RKO (cell line): ENCODE data around the gene ABHD8.
A peak's percentile ranks its signal among the peaks of the same experiment; 100 is the strongest.

Experiments used
- DNase-seq: peaks from one replicate; pipeline ENCODE4 v3.0.0-alpha.2; 2016; ENCODE audit warnings: low spot score

The ABHD8 gene, protein sequence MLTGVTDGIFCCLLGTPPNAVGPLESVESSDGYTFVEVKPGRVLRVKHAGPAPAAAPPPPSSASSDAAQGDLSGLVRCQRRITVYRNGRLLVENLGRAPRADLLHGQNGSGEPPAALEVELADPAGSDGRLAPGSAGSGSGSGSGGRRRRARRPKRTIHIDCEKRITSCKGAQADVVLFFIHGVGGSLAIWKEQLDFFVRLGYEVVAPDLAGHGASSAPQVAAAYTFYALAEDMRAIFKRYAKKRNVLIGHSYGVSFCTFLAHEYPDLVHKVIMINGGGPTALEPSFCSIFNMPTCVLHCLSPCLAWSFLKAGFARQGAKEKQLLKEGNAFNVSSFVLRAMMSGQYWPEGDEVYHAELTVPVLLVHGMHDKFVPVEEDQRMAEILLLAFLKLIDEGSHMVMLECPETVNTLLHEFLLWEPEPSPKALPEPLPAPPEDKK

DNA sequence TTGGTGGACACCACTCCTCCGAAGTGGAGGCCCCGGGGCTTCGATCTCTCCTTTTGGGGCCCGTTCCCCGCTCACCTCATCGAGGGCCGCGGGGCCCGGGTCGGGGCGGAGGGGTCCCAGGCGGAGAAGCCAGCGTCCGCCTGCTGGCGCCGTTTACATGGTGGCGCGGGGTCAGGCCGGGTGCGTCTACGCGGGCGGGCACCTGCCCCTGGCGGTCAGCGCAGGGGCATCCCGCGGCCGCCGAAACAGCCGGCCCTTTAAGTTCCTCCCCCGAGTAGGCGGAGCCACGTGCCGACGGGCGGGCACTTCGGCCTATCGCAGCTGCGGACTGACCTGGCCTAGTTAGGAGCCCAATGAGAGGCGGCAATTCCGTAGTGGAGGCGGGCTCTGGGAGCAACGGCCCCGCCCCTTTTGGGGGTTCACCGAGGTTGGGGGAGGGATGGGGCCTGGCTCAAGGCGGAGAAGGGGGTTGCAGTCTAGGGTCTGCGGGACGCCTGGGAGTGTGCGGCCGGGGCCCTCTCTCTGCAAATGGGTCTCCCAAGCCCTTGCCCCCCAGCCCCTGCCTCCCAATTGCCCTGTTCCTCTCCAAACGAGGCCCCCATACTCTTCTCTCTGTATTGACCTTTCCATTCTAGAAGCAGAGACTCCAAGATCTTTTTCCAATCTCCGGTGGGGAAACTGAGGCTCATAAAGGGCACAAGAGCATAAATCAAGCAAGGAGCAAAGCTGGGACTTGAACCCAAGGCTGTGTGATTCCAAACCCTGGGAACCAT, at the start of gene ABHD8:
Gene ABHD8 (minus strand): TSS at position 259 of the 773 bp plus-strand sequence. CDS start 1,809 bp downstream, outside the sequence.
- DNase-seq: peak; percentile 93

DNA sequence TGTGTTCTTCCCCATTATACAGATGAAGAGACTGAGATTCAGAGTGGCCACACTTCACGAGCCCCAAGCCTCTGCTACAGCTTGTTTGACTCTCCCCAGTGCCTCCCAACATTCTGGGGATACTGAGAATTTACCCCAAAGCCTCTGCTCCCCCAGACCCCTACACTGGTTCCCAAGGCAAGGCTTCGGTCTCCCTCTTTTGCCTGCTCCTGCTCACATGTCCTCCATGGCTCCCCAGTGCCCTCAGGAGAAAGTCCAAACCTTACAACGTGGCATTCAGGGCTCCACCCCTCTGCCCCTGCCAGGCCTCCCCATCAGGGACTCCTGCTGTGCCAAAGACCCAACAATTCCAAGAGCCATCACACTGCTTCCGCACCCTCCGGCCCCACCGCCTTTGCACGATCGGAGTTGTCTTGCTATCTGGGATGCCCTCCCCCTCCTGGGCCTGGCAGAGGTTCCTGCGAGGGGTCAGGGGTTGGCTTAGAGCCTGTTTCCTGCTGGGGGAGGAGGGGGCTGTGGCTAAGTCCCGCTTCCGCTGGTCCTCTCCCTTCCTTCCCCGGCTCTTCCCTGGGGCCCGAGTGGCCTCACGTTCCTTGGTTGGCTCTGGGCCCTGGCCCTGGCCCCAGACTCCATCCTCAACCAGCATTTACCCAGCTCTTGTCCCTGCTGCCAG, 49.5 kb upstream of the ABHD8 start:
- DNase-seq: no peak

DNA sequence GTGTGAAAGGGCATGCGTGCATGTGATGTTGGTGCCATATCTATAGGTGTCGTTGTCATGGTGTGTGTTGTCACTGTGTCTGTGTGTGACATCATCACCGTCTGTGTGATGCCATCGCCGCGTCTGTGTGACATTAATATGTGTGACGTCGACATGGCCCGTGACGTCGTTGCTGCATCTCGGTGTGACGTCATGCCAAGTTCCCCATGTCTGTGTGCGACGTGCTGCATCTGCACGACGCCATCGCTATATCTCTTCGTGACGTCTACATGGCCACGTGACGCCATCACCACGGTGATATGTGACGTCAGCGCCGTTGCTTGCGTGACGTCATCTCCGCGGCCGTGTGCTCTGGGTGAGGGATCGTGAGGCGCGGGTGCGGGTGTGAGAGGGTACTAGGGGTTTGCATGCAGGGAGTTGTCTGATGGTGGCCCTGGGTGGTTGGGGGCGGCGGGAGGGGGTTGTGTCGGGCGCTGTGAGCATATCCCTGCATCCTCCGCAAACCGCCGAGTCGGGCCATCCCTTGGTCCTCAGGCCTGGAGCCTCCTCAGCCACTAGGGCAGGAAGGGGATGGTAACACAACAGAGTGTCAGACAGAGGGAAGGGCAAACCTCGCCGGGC, 48.7 kb upstream of the ABHD8 start:
- DNase-seq: peak; percentile 38

DNA sequence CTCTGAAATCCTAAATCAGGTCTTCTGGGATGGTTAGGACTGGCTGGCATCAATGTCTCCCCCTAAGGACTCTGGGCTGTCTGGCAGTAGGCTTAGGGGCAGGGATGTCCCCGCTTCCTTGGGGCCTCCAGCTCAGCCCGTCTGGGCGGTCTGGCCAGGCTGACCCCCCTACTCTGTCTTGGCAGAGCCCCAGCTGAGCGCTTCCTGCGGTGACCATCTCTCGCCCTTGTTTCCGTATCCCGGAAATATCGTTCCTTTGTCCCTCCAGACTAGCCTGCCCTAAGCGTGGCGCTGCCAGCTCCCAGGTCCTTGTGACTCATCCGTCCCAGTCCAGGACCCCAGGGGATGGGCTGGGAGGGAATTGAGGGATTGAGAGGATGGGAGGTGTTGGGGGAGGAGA, 45.5 kb upstream of the ABHD8 start:
- no peak for DNase-seq

DNA sequence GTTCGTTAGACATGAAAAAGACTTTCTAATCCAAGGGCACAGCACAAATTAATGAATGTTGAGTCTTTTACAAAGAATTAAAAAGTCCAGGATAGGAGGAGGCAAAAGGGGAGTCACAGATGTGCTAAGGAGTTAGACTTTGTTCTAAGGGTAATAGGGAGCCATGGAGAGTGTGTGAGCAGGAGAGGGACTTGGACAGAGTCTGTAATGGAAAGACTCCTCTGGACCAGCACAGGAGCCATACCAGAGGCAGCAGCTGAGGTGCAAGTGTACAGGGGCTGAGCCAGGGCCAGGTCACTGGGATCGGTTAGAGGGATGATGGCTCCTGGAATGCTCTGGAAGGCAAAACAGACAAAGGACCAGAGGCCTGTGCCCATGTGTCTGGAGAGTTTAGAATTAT, 44.7 kb upstream of the ABHD8 start:
- DNase-seq: no peak

DNA sequence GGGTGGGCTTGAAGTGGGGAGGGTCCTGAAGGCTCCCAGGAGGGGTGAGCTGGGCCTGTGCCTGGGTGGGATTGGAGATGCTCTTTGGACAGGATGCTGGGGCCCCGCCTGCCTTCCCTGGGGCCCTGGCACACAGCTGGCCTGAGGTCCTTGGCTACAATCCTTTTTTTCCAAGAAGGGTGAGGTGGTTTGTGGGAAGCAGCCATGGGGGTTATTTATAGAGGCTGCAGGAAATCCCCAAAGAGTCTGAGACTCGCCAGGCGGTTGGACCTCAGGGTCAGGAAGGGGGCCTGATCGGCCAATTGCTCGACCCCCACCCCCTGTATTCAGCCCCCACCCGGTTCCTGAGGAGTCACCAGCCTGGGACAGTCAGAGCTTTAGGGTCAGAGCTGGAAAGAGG, 44.1 kb upstream of the ABHD8 start:
- no peak for DNase-seq

DNA sequence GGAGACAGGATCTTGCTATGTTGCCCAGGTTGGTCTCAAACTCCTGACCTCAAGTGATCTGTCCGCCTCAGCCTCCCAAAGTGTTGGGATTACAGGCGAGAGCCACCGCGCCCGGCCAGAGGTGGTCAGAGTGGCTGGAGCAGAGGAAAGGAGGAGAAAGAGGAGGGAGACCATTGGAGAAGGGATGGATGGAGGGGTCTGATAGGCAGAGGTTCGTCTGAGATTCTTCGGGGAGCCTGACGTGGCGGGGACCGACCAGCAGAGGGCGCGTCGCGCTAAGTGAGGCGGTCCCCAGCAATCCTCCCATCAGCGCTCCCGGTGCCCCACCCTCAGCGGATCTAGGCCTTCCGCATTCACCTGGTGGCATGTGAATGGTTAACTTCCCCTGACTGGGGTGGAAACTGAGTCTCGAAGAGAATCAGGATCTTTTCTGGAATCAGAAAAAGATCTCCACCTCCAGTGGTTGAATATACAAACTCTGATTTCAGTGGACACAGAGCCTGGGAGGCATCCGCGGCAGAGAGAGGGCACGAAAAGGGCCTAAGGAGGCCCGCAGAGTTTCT, 43.0 kb upstream of the ABHD8 start:
- DNase-seq: peak; percentile 76

DNA sequence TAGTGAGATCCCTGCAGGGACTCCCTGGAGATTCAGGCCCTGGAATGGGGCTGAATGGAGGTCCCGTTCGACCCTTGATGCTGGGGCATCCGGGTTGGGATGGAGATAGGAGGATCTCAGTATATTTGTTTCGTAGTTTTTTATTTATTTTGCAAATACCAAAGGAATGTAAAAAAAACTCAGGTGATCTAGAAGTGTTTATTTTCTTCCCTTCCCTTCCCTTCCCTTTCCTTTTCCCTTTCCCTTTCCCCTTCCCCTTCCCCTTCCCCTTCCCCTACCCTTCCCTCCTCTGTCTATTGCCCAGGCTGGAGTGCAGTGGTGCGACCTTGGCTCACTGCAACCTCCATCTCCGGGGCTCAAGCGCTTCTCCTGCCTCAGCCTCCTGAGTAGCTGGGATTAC, 38.6 kb upstream of the ABHD8 start:
- DNase-seq: no peak

DNA sequence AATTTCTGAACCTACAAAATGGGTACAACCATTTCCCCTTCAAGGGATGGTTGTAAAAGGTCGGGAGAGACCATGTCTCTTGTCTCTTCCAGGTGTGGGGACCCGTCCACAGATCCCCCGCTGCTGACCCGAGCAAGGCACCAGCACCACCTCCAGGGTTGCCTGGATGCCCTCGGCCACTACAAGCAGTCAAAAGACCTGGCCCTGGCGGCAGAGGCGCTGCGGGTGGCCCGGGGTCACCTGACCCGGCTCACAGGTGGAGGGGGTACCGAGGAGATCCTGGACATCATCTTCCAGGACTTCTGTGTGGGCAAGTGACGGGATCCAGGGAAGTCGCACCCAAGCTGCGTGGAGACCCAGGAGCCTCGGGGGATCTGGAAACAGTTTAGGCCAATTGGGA, 38.2 kb upstream of the ABHD8 start:
- DNase-seq: no peak

DNA sequence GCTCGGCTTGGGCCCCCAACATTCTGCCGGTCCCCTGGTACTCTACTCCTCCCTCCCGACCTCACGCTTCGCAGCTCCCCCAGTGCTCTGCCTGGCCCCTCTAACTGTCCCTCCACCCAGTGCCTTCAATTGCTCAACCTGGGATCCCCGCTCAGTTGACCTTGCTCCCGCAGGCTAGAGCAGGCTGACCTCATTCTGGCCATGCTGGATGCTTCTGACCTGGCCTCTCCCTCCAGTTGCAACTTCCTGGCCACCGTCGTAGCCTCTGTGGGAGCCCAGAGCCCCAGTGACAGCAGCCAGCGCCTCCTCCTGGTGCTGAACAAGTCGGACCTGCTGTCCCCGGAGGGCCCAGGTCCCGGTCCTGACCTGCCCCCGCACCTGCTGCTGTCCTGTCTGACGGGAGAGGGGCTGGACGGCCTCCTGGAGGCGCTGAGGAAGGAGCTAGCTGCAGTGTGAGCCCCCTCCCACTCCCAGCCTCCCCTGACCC, 37.7 kb upstream of the ABHD8 start:
- no peak for DNase-seq

DNA sequence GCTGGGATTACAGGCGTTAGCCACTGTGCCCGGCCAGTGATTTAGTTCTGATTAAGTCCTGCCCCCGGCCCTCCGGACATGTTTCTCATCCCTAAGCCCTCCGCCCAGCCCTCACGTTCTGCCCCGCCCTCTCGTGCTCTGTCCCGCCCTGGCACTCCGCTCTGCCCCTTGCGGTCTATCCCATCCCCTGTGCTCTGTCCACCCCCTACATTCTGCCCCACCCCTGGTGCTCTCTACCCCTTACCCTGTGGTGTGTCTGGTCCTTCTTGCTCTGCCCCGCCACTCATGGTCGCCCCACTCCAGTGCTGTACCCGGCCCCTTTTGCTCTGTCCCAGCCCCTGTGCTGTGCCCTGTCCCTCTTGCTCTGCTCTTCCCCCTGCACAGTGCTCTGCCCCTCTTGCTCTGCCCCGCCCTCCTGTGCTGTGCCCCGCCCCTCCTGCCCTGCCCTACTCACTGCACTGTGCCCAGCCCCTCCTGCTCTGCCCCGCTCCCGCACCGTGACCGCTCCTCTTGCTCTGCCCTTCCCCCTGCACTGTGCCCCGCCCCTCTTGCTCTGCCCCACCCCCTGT, 37.2 kb upstream of the ABHD8 start:
- DNase-seq: peak; percentile 46

DNA sequence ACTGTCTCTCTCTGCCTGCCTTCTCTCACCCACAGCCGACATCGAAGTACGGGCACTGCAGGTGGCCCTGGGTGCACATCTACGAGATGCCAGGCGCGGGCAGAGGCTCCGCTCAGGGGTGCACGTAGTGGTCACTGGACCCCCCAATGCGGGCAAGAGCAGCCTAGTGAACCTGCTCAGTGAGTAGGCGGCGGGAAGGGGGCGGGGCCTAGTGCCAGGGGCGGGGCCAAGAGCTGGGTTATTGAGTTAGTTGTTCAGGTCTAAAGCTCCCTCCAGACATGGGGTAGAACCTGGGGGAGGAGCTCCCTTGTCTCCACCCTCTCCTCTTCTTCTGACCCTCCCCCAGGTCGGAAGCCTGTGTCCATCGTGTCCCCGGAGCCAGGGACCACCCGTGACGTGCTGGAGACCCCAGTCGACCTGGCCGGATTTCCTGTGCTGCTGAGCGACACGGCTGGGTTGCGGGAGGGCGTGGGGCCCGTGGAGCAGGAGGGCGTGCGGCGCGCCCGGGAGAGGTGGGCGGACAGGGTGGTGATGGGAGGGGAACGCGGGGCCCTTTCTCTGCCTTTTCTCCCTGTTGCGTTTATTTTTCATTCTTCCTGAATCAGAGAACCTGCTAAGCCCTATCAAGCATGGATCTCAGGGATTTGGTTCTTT, 36.0 kb upstream of the ABHD8 start:
- peak; percentile 41 for DNase-seq

DNA sequence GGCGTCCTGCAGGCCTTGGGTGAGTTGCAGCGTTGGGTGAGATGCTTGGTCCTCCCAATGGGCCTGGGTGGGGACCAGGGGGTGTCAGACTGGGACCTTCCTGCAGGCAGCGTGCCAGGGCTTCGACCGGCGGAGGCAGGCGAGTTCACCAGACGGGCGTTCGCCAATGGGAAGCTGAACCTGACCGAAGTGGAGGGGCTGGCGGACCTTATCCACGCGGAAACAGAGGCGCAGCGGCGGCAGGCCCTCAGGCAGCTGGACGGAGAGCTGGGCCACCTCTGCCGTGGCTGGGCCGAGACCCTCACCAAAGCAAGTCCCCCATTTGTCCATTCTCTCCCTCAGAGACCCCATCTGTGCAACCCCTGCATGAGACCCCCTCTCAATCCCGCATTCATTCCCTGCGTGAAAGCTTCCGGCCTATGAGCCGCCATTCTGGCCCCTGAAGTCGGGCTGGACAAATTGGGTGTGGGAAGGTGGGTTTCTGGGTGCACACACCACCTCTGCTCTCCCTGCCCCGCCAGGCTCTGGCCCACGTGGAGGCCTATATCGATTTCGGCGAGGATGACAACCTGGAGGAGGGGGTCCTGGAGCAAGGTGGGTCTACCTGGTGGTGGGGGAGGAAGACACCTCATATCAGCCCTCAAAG, 35.3 kb upstream of the ABHD8 start:
- no peak for DNase-seq

DNA sequence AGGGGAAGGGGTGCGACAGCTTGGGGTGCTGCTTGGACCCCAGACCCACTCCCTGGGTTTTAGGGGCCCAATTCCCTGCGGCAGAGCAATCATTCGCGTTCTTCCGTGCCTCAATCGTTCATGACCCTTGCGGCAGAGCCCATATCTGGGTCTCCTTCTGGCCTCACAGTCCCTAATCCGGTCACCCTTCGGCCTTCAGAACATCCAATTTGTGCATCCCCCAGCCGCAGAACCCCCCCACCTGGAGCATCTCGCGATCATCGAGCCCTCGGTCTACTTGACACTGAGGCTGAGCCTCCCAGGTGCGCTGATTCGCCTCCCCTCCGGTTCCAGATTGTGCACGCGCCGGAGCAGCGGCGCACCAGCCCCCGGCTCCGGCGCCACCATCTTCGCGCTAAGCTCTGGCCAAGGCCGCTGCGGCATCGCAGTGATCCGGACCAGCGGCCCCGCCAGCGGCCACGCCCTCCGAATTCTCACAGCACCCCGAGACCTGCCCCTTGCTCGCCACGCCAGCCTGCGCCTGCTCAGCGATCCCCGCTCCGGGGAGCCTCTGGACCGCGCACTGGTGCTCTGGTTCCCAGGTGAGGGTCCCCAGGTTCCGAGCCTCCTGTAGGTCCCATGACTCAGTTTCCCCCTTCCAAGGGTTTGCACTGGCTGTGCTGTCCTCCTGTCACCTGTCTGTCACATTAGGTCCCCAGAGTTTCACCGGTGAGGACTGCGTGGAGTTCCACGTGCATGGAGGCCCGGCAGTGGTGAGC, 34.6 kb upstream of the ABHD8 start:
- DNase-seq: peak; percentile 81

DNA sequence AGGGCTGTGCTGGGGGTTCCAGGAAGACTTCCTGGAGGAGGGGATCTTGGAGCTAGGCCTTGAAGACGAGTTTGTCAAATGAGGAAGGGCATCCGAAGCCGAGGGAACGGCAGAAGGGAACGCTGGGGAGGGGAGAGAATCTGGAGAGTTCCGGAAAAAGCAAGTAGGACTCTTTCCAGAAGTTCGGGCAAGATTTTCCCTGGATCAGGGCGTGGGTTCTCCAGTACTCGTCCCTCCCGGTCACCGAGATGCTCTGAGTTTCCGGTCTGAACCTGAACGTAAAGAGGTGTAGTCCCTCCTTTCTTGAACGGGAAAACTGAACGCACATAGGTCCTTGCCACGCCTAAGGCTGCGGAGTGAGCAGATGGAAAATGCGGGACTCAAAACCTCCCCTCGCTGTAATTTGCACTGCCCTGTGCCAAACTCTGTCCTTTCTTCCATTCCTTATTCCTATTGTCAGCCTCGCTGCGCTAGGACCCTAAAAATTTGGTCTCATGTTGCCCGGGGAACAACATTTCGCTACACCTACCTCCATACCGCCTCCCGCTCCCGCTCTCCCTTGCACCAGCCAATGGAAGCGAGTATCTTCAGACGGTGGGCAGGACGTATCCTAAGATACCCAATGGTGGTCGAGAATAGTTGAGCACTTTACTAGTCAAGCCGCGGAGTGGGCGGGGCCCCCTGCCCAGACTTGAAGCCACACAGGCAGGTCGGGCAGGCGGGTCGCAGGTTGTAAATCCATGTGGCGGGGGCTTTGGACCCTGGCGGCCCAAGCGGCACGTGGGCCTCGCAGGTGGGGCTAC, 33.8 kb upstream of the ABHD8 start, which contains the start of gene GTPBP3:
Gene GTPBP3 (plus strand): TSS at position 682 of the 803 bp plus-strand sequence. CDS start 59 bp downstream, at position 741.
- DNase-seq: peak; percentile 100

DNA sequence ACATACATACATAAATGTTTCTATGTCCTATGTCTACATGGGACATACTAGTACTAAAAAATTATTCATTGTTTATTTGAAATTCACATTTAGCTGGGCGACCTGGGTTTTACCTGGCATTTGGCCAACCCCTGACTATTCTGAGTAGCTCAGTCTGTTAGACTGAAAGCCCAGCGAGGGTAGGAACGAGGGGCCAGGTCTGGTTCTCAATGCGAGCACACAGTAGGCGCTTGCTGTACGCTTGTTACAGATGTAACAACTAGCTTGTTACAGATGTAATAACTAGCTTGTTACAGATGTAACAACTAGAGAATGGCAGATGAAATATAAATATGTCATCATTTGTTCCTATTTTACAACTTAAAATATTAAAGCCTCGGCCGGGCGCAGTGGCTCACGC, 32.4 kb upstream of the ABHD8 start:
- DNase-seq: no peak

DNA sequence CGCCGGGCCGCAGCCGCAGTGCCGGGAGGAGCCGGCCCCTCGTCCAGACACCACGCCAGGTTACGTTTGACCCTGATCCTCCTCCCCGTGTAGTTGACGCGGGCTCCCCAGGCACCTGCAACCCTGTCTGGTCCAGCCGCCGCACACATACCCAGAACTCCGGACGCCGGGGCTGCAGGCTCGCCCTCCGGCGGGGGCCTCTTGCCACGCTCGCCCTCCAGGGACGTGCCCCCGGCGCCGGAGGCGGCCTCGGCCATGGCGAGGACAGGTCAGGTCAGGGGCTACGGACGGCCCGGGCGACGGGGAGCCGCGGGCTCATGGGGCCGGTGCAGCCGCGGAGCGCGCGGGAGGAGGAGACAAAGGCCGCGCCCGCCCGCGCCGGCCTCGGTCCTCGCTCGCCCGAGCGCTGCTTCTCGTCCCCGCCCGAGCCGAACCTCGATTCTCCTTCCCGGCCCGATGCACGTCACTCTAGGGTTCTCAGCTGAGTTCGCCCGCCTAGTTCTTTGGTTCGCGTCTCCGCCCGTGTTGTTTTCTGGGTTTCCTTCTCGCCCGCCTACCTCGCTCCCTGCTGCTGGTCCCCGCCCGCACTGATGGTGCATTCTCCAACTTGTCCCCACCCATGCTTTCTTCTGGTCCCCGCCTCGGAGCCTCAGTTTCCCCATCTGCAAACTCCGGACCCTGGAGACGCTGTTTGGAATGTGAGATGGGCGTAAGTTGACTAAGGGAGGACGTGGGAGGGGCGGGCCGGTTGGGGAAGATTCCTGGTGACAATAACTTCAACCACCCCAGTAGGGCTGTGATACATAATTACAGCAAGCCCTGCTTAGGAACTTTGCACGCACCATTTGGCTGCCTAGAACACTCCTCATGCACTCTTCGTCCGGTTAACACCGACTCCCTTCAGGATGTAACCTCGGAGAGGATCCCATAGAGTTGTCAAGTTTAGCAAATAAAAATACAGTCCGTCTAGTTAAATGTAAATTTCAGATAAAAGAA, 31.5 kb upstream of the ABHD8 start, which contains the start of gene ANO8:
Gene ANO8 (minus strand): TSS at position 442 of the 996 bp plus-strand sequence. CDS start 185 bp downstream, at position 257.
- peak; percentile 97 for DNase-seq
